Kidney (tissue), 14 donors: ENCODE data around the gene UTP20. TPM values are rescaled to one million over a fixed set of nuclear protein-coding genes. Genes with fewer than 3 reads are reported as not detected.
"Not testable (repeated sequence)": the region's sequence is repeated elsewhere in the genome, so short reads cannot be mapped to it uniquely, and the experiment has no call there.

Experiments used
- DNase-seq, 5 donors: peaks; one replicate each; pipeline ENCODE4 v3.0.0-alpha.2; 2013 to 2020
- FAIRE-seq: peaks from 2 replicates; lab custom pipeline; 2012; peaks lifted over from hg19 to GRCh38; lab: Jason Lieb, UNC
- H3K27ac ChIP-seq, 2 donors: one replicate each; pipeline ENCODE4 v1.7.0; 2013; ENCODE audit warnings: low read depth in 2 of 2, low read length in 2 of 2, inconsistent platforms in 1 of 2
- H3K27me3 ChIP-seq: one replicate; pipeline ENCODE4 v1.7.1; 2013; ENCODE audit warnings: low read length, inconsistent platforms; ENCODE audit not compliant: control insufficient read depth, insufficient read depth
- H3K36me3 ChIP-seq, 3 donors: one replicate each; pipeline versions ENCODE4 v1.7.0 to v1.7.1; 2013; ENCODE audit warnings: low read length in 3 of 3, control low read depth in 1 of 3, inconsistent platforms in 1 of 3; ENCODE audit not compliant: insufficient read depth in 3 of 3, control insufficient read depth in 2 of 3
- H3K4me1 ChIP-seq, 3 donors: one replicate each; pipeline versions ENCODE4 v1.7.0 to v1.7.1; 2013; ENCODE audit warnings: low read length in 3 of 3, inconsistent platforms in 1 of 3, low read depth in 1 of 3; ENCODE audit not compliant: control insufficient read depth in 2 of 3, insufficient read depth in 2 of 3
- H3K4me3 ChIP-seq, 3 donors: one replicate each; pipeline versions ENCODE4 v1.7.0 to v1.8.1; 2013; ENCODE audit warnings: low read length in 3 of 3, control low read depth in 1 of 3, inconsistent platforms in 1 of 3
- H3K9ac ChIP-seq, 3 donors: one replicate each; pipeline versions ENCODE4 v1.7.0 to v1.7.1; 2013; ENCODE audit warnings: low read length in 3 of 3, control low read depth in 1 of 3, inconsistent platforms in 1 of 3
- H3K9me3 ChIP-seq, 3 donors: one replicate each; pipeline versions ENCODE4 v1.7.0 to v1.7.1; 2013; ENCODE audit warnings: low read length in 3 of 3, control low read depth in 1 of 3, inconsistent platforms in 1 of 3; ENCODE audit not compliant: control insufficient read depth in 2 of 3, insufficient read depth in 1 of 3
- intact Hi-C: fragments of 100-400 bp; cut with DNase I; formaldehyde crosslinking; loops from one replicate; pipeline ENCODE4 v1.11.1; 2022
- polyA plus RNA-seq: library from polyadenylated mRNA; stranded (reverse); fragments of 350-450 nt; fragmentation: Illumina TruSeq; extraction: RNeasy Lipid Tissue Mini Kit (QIAGEN cat#74804); gene quantifications from one replicate; pipeline ENCODE4 v1.2.3, GENCODE V29; 2014; ENCODE audit warnings: low read depth, low replicate concordance; ENCODE audit not compliant: insufficient read depth
- total RNA-seq: library from RNA; stranded (reverse); fragmentation: NEBNext Ultra II Directional; extraction: Animal tissue kit (Norgen Biotek cat#: 25700); gene quantifications from one replicate; pipeline ENCODE4 v1.2.1, GENCODE V29; 2021
- TF ChIP-seq, protein P1 (sequence below): IDR thresholded peaks from 3 replicates; pipeline ENCODE4 v1.5.1; 2012; ENCODE audit warnings: mild to moderate bottlenecking, moderate library complexity, borderline replicate concordance; ENCODE audit not compliant: insufficient read depth; ENCODE audit errors: extremely low read depth
- donor health status: control.
- donor health status: control.
- donor health status: control.
- donor health status: control.
- donor health status: control.
- donor health status: DM: yes; HTN: yes; CAD: no.
- donor health status: Normal renal cell carcinoma (clear cell type).

UTP20 gene
- total and polyA plus RNA-seq, 2 donors from 2014 or later, result 2.5 to 15.5 TPM

DNA sequence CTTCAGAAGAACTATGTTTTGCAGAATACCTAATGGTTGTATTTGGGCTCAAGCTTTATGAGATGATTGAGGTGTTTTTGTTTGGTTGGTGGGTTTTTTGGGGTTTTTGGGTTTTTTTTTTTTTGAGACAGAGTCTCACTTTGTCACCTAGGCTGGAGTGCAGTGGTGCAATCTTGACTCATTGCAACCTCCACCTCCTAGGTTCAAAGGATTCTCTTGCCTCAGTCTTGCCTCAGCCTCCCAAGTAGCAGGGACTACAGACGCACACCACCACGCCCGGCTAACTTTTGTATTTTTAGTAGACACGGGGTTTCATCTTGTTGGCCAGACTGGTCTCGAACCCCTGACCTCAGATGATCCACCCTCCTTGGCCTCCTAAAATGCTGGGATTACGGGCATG is 88.1 kb downstream of the UTP20 start:
- FAIRE-seq (no peak), DNase-seq (no peak)
- Histone ChIP-seq H3K36me3 (peaks cover 10 to 21% (median 21%) of the 10 kb centered on the region in 3 donors), H3K27me3 (no peaks in the 10 kb centered on the region), H3K9me3 (no peaks in the 10 kb centered on the region), H3K4me1 (no peaks in the 10 kb centered on the region), H3K4me3 (no peak overlapping the region), H3K27ac (no peak overlapping the region), H3K9ac (no peak overlapping the region)
- intact Hi-C loops, result no loop called here
- TF ChIP-seq, protein P1, sequence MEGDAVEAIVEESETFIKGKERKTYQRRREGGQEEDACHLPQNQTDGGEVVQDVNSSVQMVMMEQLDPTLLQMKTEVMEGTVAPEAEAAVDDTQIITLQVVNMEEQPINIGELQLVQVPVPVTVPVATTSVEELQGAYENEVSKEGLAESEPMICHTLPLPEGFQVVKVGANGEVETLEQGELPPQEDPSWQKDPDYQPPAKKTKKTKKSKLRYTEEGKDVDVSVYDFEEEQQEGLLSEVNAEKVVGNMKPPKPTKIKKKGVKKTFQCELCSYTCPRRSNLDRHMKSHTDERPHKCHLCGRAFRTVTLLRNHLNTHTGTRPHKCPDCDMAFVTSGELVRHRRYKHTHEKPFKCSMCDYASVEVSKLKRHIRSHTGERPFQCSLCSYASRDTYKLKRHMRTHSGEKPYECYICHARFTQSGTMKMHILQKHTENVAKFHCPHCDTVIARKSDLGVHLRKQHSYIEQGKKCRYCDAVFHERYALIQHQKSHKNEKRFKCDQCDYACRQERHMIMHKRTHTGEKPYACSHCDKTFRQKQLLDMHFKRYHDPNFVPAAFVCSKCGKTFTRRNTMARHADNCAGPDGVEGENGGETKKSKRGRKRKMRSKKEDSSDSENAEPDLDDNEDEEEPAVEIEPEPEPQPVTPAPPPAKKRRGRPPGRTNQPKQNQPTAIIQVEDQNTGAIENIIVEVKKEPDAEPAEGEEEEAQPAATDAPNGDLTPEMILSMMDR, result no peak

GRCh38 chr12:101372431-101372830 is 92.5 kb downstream of the UTP20 start:
- Histone ChIP-seq H3K27me3 (no peaks in the 10 kb centered on the region), H3K9ac (no peak overlapping the region), H3K27ac (no peak overlapping the region), H3K9me3 (no peaks in the 10 kb centered on the region), H3K4me1 (no peaks in the 10 kb centered on the region), H3K4me3 (no peak overlapping the region), H3K36me3 (peaks cover 8 to 20% (median 13%) of the 10 kb centered on the region in 3 donors)
- no peak for DNase-seq
- no peak for FAIRE-seq
- TF ChIP-seq, protein P1, result no peak
- intact Hi-C loops, result no loop called here

- no peak overlapping the region for H3K27ac ChIP-seq
- TF ChIP-seq, protein P1, result no peak
- intact Hi-C loops, result no loop called here
- FAIRE-seq (no peak), DNase-seq (no peak)
- H3K9ac ChIP-seq, result no peak overlapping the region
- H3K4me3 ChIP-seq, result no peak overlapping the region
- no peaks in the 10 kb centered on the region for H3K9me3 ChIP-seq
- no peaks in the 10 kb centered on the region for H3K27me3 ChIP-seq
- peaks cover 6 to 17% (median 10%) of the 10 kb centered on the region in 3 donors for H3K36me3 ChIP-seq
- no peaks in the 10 kb centered on the region for H3K4me1 ChIP-seq
These were observed 95.7 kb downstream of the UTP20 start for GRCh38 chr12:101375573-101375972.

DNA sequence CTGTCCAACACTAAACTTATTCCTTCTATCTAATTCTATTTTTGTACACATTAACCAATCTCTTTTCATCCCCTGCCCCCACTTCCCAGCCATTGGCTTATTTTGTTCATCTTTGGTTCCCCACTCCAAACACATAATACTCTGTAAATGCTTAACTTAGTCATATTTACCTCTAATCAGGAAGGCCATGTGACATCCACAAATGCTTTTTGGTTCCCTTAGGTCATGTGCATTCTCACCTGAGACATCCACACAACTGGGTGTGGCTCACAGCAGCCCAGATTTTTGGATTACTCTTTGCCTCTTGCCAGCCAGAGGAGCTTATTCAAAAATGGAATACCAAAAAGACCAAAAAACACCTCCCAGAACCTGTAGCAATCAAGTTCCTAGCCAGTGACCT is 99.2 kb downstream of the UTP20 start:
- H3K36me3 ChIP-seq, result peaks cover 2 to 16% (median 7%) of the 10 kb centered on the region in 3 donors
- FAIRE-seq, result no peak
- H3K4me1 ChIP-seq, result no peaks in the 10 kb centered on the region
- no peak overlapping the region for H3K4me3 ChIP-seq
- intact Hi-C loops, result no loop called here
- H3K27ac ChIP-seq, result no peak overlapping the region
- no peaks in the 10 kb centered on the region for H3K27me3 ChIP-seq
- TF ChIP-seq, protein P1, result no peak
- H3K9ac ChIP-seq, result no peak overlapping the region
- no peaks in the 10 kb centered on the region for H3K9me3 ChIP-seq
- no peak for DNase-seq

GRCh38 chr12:101391181-101391580 is 111.3 kb downstream of the UTP20 start:
- H3K4me3 ChIP-seq, H3K9ac ChIP-seq, DNase-seq, FAIRE-seq, intact Hi-C loops, H3K27me3 ChIP-seq, H3K27ac ChIP-seq, H3K4me1 ChIP-seq, H3K9me3 ChIP-seq: not testable (repeated sequence)
- H3K36me3 ChIP-seq, result peaks cover 6 to 25% (median 21%) of the 10 kb centered on the region in 3 donors
